GM18870 (cell line): ENCODE results near the gene SLC28A3.
"Not testable (repeated sequence)": the region's sequence is repeated elsewhere in the genome, so short reads cannot be mapped to it uniquely, and the experiment has no call there.

Experiments
- ATAC-seq: cut with Tn5 transposase; IDR thresholded peaks from one replicate; pipeline ENCODE4 v1.9.1; 2021; ENCODE audit warnings: moderate library complexity; ENCODE audit not compliant: unreplicated experiment

Gene SLC28A3, protein sequence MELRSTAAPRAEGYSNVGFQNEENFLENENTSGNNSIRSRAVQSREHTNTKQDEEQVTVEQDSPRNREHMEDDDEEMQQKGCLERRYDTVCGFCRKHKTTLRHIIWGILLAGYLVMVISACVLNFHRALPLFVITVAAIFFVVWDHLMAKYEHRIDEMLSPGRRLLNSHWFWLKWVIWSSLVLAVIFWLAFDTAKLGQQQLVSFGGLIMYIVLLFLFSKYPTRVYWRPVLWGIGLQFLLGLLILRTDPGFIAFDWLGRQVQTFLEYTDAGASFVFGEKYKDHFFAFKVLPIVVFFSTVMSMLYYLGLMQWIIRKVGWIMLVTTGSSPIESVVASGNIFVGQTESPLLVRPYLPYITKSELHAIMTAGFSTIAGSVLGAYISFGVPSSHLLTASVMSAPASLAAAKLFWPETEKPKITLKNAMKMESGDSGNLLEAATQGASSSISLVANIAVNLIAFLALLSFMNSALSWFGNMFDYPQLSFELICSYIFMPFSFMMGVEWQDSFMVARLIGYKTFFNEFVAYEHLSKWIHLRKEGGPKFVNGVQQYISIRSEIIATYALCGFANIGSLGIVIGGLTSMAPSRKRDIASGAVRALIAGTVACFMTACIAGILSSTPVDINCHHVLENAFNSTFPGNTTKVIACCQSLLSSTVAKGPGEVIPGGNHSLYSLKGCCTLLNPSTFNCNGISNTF

GRCh38 chr9:84340535-84340934 lies at the start of gene SLC28A3:
TSS of gene SLC28A3 (minus strand) at chr9:84340758. CDS start at chr9:84340633, 125 bp downstream.
- no peak for ATAC-seq

- not testable (repeated sequence) for ATAC-seq
These were observed 49.7 kb upstream of the SLC28A3 start for GRCh38 chr9:84390254-84390653.

- ATAC-seq: no peak
These were observed 47.3 kb upstream of the SLC28A3 start for GRCh38 chr9:84387821-84388220.

DNA sequence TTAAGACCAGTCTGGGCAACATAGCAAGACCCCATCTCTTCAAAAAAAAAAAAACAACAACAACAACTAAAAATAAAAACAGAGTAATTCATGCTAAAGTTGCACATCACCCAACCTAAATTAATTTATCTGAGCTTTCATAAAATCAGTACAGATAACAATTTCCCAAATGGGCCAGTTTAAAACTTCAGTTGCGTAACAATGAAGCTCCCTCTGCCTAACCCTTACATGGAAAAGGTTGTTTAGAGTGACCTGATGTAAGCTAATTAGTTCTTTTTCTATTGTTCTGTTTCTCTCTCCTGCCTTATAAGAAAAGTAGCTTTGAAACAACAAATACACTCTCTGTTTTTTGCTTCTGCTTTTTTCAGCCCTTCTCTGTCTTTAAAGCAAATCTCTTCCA lies 46.2 kb upstream of the SLC28A3 start:
- no peak for ATAC-seq

GRCh38 chr9:84385386-84386040 lies 45.0 kb upstream of the SLC28A3 start:
- ATAC-seq: no peak

DNA sequence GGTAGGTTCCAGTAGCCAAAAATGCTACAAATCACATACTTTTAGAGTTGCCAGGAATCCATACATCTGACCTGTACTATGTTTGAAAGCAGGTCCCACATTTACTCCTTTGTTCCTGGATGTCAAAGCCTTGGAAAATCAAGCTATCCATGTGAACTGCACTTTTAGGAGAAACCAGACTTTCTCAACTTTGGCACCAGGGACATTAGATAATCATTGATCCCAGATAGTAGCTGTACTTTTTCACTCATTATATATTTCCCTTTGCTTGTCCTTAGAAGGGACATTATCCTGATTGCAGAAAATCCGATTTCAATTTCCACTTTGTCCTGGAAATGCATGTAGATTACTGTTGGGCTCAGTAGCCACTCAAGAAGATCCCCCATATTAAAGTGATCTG lies 44.1 kb upstream of the SLC28A3 start:
- no peak for ATAC-seq

DNA sequence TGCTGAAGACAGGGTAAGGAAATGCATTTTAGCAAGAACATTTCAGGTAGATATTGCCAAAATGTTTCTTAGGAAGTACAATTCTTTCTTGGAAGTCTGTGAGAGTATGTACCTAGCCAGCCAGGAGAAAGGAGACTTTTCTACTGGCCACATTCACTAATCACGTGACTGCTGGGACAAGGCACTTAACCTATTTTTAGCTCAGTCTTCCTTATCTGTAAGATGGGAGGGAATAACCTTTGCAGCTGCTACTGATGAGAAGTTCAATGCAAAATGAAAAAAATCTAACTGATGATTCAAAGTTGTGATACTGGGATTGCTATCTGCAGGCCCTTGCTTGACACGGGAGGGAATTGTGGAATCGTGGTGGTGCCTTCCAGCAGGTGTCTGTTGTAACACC lies 42.6 kb upstream of the SLC28A3 start:
- no peak for ATAC-seq

GRCh38 chr9:84382720-84383119 lies 42.2 kb upstream of the SLC28A3 start:
- ATAC-seq: no peak

DNA sequence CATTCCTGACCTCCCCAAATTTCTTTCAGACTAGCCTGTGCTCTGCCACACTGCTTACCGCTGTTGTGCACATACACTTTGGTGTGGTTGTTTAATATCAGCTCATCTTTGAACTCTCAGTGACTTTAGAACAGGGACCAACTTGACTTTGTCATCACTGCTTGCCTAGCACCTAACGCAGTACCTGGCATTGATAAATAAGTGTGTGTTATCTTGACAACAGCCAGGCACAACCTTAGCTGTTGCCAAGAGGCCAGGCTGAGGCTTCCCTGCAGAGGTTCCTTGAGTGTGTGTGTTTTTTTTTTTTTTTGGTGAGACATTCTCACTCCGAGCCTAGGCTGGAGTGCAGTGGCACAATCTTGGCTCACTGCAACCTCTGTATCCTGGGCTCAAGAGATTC lies 41.0 kb upstream of the SLC28A3 start:
- no peak for ATAC-seq

GRCh38 chr9:84379740-84380139 lies 39.2 kb upstream of the SLC28A3 start:
- ATAC-seq: no peak

DNA sequence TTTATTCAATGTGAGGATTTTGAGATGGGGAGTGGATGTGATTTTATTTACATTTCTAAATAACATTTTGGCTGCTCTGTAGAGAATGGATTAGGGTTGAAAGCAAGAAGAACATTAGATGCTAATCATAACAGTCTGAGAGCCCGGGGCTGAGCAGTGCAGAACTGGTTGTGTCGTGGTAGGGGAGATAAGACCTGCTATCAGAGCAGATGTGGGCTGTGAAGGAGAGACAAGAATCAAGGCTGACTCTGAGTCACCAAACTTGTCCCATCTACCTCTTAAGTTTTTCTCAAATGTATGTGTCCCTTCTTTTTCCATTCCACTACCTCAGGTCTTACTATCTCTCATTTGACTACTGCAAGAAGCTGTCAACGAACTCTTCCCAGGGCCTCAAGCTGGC lies 35.4 kb upstream of the SLC28A3 start:
- no peak for ATAC-seq

- ATAC-seq: no peak
These were observed 34.0 kb upstream of the SLC28A3 start for GRCh38 chr9:84374516-84374915.

GRCh38 chr9:84374013-84374412 lies 33.5 kb upstream of the SLC28A3 start:
- no peak for ATAC-seq

DNA sequence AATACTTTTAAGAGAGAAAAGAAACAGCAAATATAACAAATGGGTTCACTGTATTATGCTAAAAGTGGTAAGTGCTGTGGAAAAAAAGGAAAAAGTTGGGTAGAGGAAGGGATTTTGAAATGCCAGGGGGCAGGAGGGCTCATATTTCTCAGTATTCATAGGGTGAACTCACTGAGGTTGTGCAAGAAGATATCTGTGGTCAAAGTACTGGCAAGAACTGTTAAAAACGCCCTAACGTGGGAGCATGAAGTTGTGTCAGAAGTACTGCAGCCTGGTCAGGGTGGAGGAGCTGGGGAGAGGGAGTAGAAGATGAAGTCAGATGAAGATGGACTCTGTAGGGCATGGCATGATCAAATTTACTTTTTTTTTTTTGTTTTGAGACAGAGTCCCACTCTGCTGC lies 31.2 kb upstream of the SLC28A3 start:
- no peak for ATAC-seq

DNA sequence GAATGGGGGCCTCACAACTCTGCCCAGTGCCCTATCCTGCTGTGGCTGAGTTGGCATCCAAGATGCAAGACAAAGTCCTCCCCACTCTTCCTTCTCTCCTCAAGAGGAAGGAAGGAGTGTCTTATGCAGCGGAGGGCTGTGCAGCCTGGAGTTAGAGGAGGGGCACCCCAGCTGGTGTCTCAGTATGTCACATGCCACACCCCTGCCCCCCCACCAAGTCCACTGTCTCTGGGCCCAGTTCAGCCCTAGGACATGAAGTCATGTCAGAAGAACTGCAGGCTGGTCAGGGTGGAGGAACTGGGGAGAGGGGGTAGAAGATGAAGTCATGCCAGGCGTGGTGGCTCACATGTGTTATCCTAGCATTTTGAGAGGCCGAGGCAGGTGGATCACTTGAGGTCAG lies 28.0 kb upstream of the SLC28A3 start:
- ATAC-seq: no peak

GRCh38 chr9:84367726-84368125 lies 27.2 kb upstream of the SLC28A3 start:
- ATAC-seq: not testable (repeated sequence)

- ATAC-seq: no peak
These were observed 26.1 kb upstream of the SLC28A3 start for GRCh38 chr9:84366683-84367082.

DNA sequence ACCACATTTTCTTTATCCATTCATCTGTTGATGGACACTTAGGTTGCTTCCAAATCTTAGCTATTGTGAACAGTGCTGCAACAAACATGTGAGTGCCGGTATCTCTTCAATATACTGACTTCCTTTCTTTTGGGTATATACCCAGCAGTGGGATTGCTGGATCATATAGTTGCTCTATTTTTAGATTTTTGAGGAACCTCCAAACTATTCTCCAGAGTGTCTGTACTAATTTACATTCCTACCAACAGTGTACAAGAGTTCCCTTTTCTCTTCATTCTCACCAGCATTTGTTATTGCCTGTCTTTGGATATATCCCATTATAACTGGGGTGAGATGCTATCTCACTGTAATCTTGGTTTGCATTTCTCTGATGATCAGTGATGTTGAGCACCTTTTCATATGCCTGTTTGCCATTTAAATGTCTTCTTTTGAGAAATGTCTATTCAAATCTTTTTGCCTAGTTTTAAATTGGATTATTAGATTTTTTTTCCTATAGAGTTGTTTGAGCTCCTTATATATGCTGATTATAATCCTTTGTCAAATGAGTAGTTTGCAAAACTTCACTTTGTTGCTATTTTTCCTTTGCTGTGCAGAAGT lies 24.4 kb upstream of the SLC28A3 start:
- ATAC-seq: not testable (repeated sequence)

DNA sequence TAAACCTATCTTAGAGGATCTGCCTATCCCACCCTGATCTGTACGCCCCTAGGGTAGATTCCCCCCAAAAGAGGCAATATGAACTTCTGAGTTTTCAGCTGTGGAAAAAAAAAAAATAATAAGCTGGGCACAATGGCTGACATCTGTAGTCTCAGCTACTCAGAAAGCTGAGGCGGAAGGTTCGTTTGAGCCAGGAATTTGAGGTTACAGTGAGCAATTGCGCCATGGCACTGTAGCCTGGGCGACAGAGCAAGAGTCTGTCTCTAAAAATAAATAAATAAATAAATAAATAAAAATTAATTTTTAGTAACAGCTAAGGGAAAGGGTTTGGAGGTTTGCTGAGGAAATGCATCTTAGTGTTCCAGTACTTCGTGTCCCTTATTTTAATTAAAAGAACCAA lies 21.1 kb upstream of the SLC28A3 start:
- no peak for ATAC-seq

- ATAC-seq: no peak
These were observed 16.7 kb upstream of the SLC28A3 start for GRCh38 chr9:84357275-84357674.

- no peak for ATAC-seq
These were observed 13.5 kb upstream of the SLC28A3 start for GRCh38 chr9:84354035-84354434.
